Embryonic facial prominence (tissue), 1 donor: ENCODE results near the gene PROC.

Source experiments
- DNase-seq: peaks from one replicate; pipeline ENCODE4 v3.0.0-alpha.2; 2016; ENCODE audit errors: extremely low spot score

PROC gene

GRCh38 chr2:127414638-127415592 lies 3.3 kb upstream of the PROC start:
- no peak for DNase-seq

- DNase-seq = no peak
Observed at GRCh38 chr2:127415593-127416505, 2.4 kb upstream of the PROC start.

GRCh38 chr2:127416506-127417001 lies 1.7 kb upstream of the PROC start:
- no peak for DNase-seq

- no peak for DNase-seq
Observed at GRCh38 chr2:127417406-127417805, 821 bp upstream of the PROC start.

- no peak for DNase-seq
Observed at GRCh38 chr2:127419112-127419430, 844 bp downstream of the PROC start.

GRCh38 chr2:127419448-127420038 lies 1.3 kb downstream of the PROC start:
- no peak for DNase-seq

GRCh38 chr2:127420039-127420864 lies 2.0 kb downstream of the PROC start:
- no peak for DNase-seq

GRCh38 chr2:127421116-127421800 lies 3.0 kb downstream of the PROC start:
- DNase-seq = no peak

GRCh38 chr2:127421871-127422558 lies 3.8 kb downstream of the PROC start:
- DNase-seq = no peak

GRCh38 chr2:127422559-127423477 lies 4.6 kb downstream of the PROC start:
- DNase-seq = no peak

GRCh38 chr2:127423478-127423843 lies 5.2 kb downstream of the PROC start:
- no peak for DNase-seq

- no peak for DNase-seq
Observed at GRCh38 chr2:127423880-127424279, 5.7 kb downstream of the PROC start.

GRCh38 chr2:127424598-127425520 lies 6.6 kb downstream of the PROC start:
- no peak for DNase-seq

- no peak for DNase-seq
Observed at GRCh38 chr2:127425540-127426490, 7.6 kb downstream of the PROC start.

- no peak for DNase-seq
Observed at GRCh38 chr2:127426501-127427354, 8.5 kb downstream of the PROC start.
